ENCODE results near the gene GLYATL1.

Gene GLYATL1

GRCh38 chr11:58933661-58934060, 5.6 kb upstream of the GLYATL1 start:
- H3K36me3 ChIP-seq = no peaks in the 10 kb centered on the region
- H3K27ac ChIP-seq = no peak overlapping the region
- H3K4me1 ChIP-seq = no peaks in the 10 kb centered on the region
- no peak for TF ChIP-seq CTCF (IDR thresholded peaks at IDR 0.05)
- no peaks in the 10 kb centered on the region for H3K9me3 ChIP-seq
- H3K4me3 ChIP-seq = no peak overlapping the region
- no peak for DNase-seq
- peaks cover 0 to 10% of the 10 kb centered on the region in 2 donors for H3K27me3 ChIP-seq
- intact Hi-C loops (cut with DNase I; ENCODE audit: low total_unique reads) = no loop called here

GRCh38 chr11:58934945-58935513, 4.3 kb upstream of the GLYATL1 start:
- Histone ChIP-seq H3K27ac (no peak overlapping the region), H3K27me3 (no peaks in the 10 kb centered on the region), H3K36me3 (no peaks in the 10 kb centered on the region), H3K4me3 (no peak overlapping the region), H3K9me3 (no peaks in the 10 kb centered on the region), H3K4me1 (no peaks in the 10 kb centered on the region)
- DNase-seq = no peak
- no peak for TF ChIP-seq CTCF (IDR thresholded peaks at IDR 0.05)
- intact Hi-C loops (cut with DNase I; ENCODE audit: low total_unique reads) = no loop called here

GRCh38 chr11:58938398-58938797, 890 bp upstream of the GLYATL1 start:
- no peak for TF ChIP-seq CTCF (IDR thresholded peaks at IDR 0.05)
- intact Hi-C loops (cut with DNase I; ENCODE audit: low total_unique reads) = no loop called here
- H3K36me3 ChIP-seq = no peaks in the 10 kb centered on the region
- no peak overlapping the region for H3K4me3 ChIP-seq
- H3K9me3 ChIP-seq = no peaks in the 10 kb centered on the region
- no peak overlapping the region for H3K27ac ChIP-seq
- no peak for DNase-seq
- no peaks in the 10 kb centered on the region for H3K4me1 ChIP-seq
- H3K27me3 ChIP-seq = no peaks in the 10 kb centered on the region

GRCh38 chr11:58940028-58940427, 740 bp downstream of the GLYATL1 start:
- Histone ChIP-seq H3K36me3 (no peaks in the 10 kb centered on the region), H3K4me3 (no peak overlapping the region), H3K27ac (no peak overlapping the region), H3K27me3 (no peaks in the 10 kb centered on the region), H3K9me3 (no peaks in the 10 kb centered on the region), H3K4me1 (no peaks in the 10 kb centered on the region)
- DNase-seq = no peak
- intact Hi-C loops (cut with DNase I; ENCODE audit: low total_unique reads) = no loop called here
- no peak for TF ChIP-seq CTCF (IDR thresholded peaks at IDR 0.05)

- no peaks in the 10 kb centered on the region for H3K27me3 ChIP-seq
- no peak for TF ChIP-seq CTCF (IDR thresholded peaks at IDR 0.05)
- no peak overlapping the region for H3K4me3 ChIP-seq
- no peak for DNase-seq
- H3K4me1 ChIP-seq = no peaks in the 10 kb centered on the region
- no peak overlapping the region for H3K27ac ChIP-seq
- intact Hi-C loops (cut with DNase I; ENCODE audit: low total_unique reads) = no loop called here
- H3K36me3 ChIP-seq = no peaks in the 10 kb centered on the region
- no peaks in the 10 kb centered on the region for H3K9me3 ChIP-seq
Observed at GRCh38 chr11:58941838-58942237, 2.5 kb downstream of the GLYATL1 start.

- H3K4me3 ChIP-seq = no peak overlapping the region
- no peak for TF ChIP-seq CTCF (IDR thresholded peaks at IDR 0.05)
- intact Hi-C loops (cut with DNase I; ENCODE audit: low total_unique reads) = no loop called here
- H3K27me3 ChIP-seq = no peaks in the 10 kb centered on the region
- no peaks in the 10 kb centered on the region for H3K4me1 ChIP-seq
- no peaks in the 10 kb centered on the region for H3K36me3 ChIP-seq
- no peak for DNase-seq
- H3K27ac ChIP-seq = no peak overlapping the region
- no peaks in the 10 kb centered on the region for H3K9me3 ChIP-seq
Observed at GRCh38 chr11:58945663-58946062, 6.4 kb downstream of the GLYATL1 start.
